Cardiac muscle cell (in vitro differentiated cells and primary cell): ENCODE measurements around the gene OR6C65. TPM values are rescaled to one million over a fixed set of nuclear protein-coding genes. Genes with fewer than 3 reads are reported as not detected.
"Not testable (repeated sequence)": the region's sequence is repeated elsewhere in the genome, so short reads cannot be mapped to it uniquely, and the experiment has no call there.

Experiments
- DNase-seq, 2 donors: peaks; one replicate each; pipeline versions ENCODE4 v3.0.0 to v3.0.0-alpha.2; 2010 to 2017; ENCODE audit warnings: low read depth in 1 of 2, low spot score in 1 of 2
- H3K27ac ChIP-seq: fragments of 200-600 bp; sonication (generic); 2 replicates; pipeline ENCODE4 v1.5.1; 2016
- H3K27me3 ChIP-seq: fragments of 200-600 bp; sonication (generic); 2 replicates; pipeline ENCODE4 v1.6.0; 2016; ENCODE audit warnings: control low read depth
- H3K36me3 ChIP-seq: fragments of 200-600 bp; sonication (generic); 2 replicates; pipeline ENCODE4 v1.5.1; 2016; ENCODE audit warnings: control low read depth
- H3K4me1 ChIP-seq: fragments of 200-600 bp; sonication (generic); 2 replicates; pipeline ENCODE4 v1.8.1; 2017; ENCODE audit warnings: low read depth, mild to moderate bottlenecking, mixed run types
- H3K4me3 ChIP-seq: fragments of 200-600 bp; sonication (generic); 2 replicates; pipeline ENCODE4 v1.5.1; 2016; ENCODE audit warnings: mild to moderate bottlenecking
- H3K9me3 ChIP-seq: fragments of 200-600 bp; sonication (generic); 2 replicates; pipeline ENCODE4 v1.5.1; 2017; ENCODE audit warnings: low read depth, mild to moderate bottlenecking, control low read depth
- polyA plus RNA-seq: library from polyadenylated mRNA; unstranded; fragments of >200 nt; fragmentation: Nextera tagmentation; extraction: Ambion mirVana; gene quantifications from 2 replicates; pipeline ENCODE4 v1.2.1, GENCODE V29; 2016
- total RNA-seq: library from RNA; depleted of rRNA; stranded (reverse); fragments of >200 nt; gene quantifications from 2 replicates; pipeline ENCODE4 v1.2.3, GENCODE V29; 2016
- TF ChIP-seq, protein P1 (sequence below): IDR thresholded peaks from 2 replicates; pipeline ENCODE4 v1.5.1; 2012; ENCODE audit warnings: low read depth, mild to moderate bottlenecking, low read length

Gene OR6C65
- total and polyA plus RNA-seq, 2 experiments from 2014 or later: not detected

DNA sequence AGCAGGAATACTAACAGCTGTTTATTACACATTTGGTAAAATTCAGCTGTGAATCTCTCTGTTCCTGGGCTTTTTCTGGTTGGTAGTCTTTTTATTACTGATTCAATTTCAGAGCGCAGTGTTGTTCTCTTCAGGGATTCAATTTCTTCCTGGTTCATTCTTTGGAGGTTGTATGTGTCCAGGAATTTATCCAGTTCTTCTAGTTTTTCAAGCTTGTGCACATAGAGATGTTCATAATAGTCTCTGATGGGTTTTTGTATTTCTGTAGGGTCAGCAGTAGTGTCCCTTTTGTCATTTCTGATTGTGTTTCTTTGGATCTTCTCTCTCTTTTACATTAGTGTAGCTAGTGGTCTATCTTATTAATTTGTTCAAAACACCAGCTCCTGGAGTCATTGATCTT is 16.6 kb downstream of the OR6C65 start:
- Histone ChIP-seq H3K27me3 (no peaks in the 10 kb centered on the region), H3K36me3 (no peaks in the 10 kb centered on the region), H3K27ac (no peak overlapping the region), H3K4me1 (no peaks in the 10 kb centered on the region), H3K9me3 (no peaks in the 10 kb centered on the region), H3K4me3 (no peak overlapping the region)
- TF ChIP-seq, protein P1, sequence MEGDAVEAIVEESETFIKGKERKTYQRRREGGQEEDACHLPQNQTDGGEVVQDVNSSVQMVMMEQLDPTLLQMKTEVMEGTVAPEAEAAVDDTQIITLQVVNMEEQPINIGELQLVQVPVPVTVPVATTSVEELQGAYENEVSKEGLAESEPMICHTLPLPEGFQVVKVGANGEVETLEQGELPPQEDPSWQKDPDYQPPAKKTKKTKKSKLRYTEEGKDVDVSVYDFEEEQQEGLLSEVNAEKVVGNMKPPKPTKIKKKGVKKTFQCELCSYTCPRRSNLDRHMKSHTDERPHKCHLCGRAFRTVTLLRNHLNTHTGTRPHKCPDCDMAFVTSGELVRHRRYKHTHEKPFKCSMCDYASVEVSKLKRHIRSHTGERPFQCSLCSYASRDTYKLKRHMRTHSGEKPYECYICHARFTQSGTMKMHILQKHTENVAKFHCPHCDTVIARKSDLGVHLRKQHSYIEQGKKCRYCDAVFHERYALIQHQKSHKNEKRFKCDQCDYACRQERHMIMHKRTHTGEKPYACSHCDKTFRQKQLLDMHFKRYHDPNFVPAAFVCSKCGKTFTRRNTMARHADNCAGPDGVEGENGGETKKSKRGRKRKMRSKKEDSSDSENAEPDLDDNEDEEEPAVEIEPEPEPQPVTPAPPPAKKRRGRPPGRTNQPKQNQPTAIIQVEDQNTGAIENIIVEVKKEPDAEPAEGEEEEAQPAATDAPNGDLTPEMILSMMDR: no peak
- DNase-seq: no peak

DNA sequence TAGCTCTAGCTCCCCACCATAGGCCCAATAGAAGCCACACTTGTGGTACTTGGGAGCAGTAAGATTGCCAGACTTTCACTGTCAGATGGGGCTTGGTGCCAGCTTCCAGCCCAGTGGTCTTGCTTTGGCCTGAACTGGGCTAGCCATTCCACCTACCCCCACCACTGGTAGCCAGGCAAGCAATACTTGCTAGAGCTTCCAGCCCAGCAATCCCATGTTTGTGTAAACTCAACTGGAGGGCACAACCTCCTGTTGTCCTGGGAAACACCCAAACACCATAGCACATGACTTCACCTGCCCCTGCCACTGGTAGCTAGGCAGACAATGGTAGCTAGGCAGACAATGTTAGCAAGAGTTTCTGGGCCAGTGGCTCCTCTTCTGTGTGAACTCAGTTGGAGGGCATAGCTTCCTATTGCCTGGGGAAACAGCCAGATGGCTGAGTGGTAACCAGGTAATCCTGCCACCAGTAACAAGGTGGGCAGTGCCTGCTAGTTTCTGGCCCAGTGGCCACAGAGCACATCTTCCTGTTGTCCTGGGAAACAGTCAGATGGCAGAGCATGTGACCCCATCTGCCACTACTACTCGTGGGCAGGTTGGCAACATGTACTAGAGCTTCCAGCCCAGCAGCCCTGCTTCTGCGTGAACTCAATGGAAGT is 20.1 kb downstream of the OR6C65 start:
- Histone ChIP-seq H3K27ac (no peak overlapping the region), H3K36me3 (no peaks in the 10 kb centered on the region), H3K27me3 (no peaks in the 10 kb centered on the region), H3K9me3 (no peaks in the 10 kb centered on the region), H3K4me1 (no peaks in the 10 kb centered on the region), H3K4me3 (no peak overlapping the region)
- TF ChIP-seq, protein P1: no peak
- DNase-seq: no peak

DNA sequence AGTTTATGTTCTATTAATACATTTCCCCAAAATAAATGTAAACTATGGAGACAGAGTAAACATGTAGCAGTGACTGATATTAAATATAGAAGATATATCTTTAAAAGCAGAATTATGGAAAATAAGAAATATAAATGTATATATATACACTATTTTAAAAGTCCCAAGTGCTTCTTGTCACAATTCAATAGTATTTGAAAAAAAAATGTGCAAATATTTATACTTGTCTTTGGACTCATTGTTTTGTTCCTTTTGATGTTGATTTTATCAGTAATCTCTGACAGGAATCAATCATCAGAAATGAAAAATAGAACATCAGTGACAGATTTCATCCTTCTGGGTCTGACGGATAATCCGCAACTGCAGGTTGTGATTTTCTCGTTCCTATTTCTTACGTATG is 25.6 kb downstream of the OR6C65 start, which contains the start of gene OR6C76:
Gene OR6C76 (plus strand): TSS at position 301 of the 400 bp plus-strand sequence. CDS start 0 bp downstream, at position 301.
- no peaks in the 10 kb centered on the region for H3K36me3 ChIP-seq
- no peak within 1 kb of the TSS for H3K27ac ChIP-seq
- H3K9me3 ChIP-seq: no peaks in the 10 kb centered on the region
- H3K4me3 ChIP-seq: no peak within 1 kb of the TSS
- no peaks in the 10 kb centered on the region for H3K27me3 ChIP-seq
- no peak for DNase-seq
- TF ChIP-seq, protein P1: no peak
- H3K4me1 ChIP-seq: no peaks in the 10 kb centered on the region

DNA sequence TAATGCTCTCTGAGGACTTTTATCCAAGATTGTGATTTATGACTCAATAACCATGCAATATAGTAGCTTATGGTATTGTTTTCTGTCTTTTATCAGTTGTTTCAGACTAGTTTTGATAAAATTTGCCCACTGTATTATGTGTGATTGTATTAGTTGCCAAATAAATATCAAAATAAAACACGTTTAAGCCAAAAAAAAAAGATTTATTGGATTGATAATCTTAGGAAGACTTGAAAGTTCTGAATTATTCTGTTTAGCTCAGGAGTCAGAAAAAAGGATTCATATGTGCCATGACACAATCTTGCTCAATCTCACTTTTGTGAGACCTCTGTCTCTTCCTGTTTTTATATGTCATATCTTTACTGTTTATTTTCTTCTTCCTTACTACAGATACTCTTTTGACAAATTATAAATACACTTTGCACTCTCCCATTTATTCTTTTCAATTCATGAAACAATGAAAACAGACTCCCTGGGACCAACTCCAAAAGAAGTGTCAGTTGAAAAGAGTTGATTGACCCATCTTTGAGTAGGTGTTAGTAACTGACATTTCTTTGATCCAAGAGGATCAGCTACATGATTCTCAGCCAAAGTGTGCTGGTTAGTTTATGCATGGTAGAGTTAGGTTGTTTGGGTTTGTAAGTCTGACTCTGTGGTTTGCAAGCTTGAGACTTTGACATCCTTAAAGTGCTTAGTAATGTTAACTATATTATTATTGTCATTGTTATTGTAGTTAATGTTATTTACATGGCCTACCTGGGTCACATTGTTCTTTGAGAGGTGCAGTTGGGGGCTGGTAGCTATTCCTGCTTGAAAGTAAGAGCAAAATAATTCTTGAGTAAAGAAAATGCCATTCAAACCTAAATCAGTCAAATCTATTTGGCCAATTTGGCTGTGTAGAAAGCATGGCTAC is 28.3 kb downstream of the OR6C65 start:
- H3K4me3 ChIP-seq: no peak overlapping the region
- no peaks in the 10 kb centered on the region for H3K27me3 ChIP-seq
- no peaks in the 10 kb centered on the region for H3K9me3 ChIP-seq
- TF ChIP-seq, protein P1: no peak
- no peak overlapping the region for H3K27ac ChIP-seq
- no peak for DNase-seq
- no peaks in the 10 kb centered on the region for H3K4me1 ChIP-seq
- no peaks in the 10 kb centered on the region for H3K36me3 ChIP-seq

DNA sequence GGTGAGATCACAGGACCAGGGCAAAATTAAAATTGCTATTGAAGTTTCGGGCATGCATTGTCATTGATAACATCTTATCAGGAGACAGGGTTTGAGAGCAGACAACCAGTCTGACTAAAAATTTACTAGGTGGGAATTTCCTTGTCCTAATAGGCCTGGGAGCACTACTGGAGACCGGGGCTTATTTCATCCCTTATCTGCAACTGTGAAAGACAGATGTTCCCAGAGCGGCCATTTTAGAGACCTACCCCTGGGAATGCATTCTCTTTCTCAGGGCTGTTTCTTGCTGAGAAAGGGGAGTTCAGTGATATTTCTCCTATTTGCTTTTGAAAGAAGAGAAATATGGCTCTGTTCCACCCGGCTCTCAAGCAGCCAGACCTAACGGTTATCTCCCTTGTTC is 40.9 kb downstream of the OR6C65 start:
- not testable (repeated sequence) for H3K4me1 ChIP-seq, H3K27ac ChIP-seq, H3K4me3 ChIP-seq, H3K9me3 ChIP-seq, H3K27me3 ChIP-seq, H3K36me3 ChIP-seq, DNase-seq

DNA sequence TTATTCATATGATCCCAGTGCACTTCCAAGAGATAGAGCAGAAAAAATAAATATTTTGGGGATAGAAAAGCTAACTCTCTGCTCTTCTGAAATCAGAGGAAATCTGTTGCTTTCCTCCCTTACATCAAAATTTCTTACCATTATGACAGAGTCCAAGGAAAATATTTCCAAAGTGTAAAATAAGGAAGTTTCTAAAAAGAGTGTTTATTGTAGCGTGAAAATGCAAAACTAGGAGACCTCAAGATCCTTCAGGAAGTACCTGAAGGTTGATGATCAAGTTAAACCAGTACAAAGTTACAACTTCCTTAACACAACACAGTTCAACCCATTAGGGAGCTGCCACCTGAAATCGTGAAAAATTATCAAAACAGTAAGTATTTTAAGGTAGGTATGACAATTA is 43.4 kb downstream of the OR6C65 start, which contains the start of gene OR6C2:
Gene OR6C2 (plus strand): TSS at position 301 of the 400 bp plus-strand sequence. CDS start 8,138 bp downstream, outside the sequence.
- no peaks in the 10 kb centered on the region for H3K9me3 ChIP-seq
- no peak within 1 kb of the TSS for H3K4me3 ChIP-seq
- no peaks in the 10 kb centered on the region for H3K36me3 ChIP-seq
- no peak for DNase-seq
- TF ChIP-seq, protein P1: no peak
- H3K27ac ChIP-seq: no peak within 1 kb of the TSS
- H3K4me1 ChIP-seq: no peaks in the 10 kb centered on the region
- H3K27me3 ChIP-seq: no peaks in the 10 kb centered on the region
